Stimulated activated CD4-positive, alpha-beta T cell treated with anti-CD3 and anti-CD28 coated beads, Interleukin-12 subunit alpha, Interleukin-12 subunit beta, amount 100 ng/mL, for 4 hours (primary cell): ENCODE measurements around the gene MAP3K6.
"Not testable (repeated sequence)": the region's sequence is repeated elsewhere in the genome, so short reads cannot be mapped to it uniquely, and the experiment has no call there.

ENCODE experiments used
- DNase-seq: peaks from one replicate; pipeline ENCODE4 v3.0.0-alpha.2; 2020

MAP3K6 gene

GRCh38 chr1:27395441-27396195, 28.9 kb upstream of the MAP3K6 start:
- peak; percentile 67 for DNase-seq

DNA sequence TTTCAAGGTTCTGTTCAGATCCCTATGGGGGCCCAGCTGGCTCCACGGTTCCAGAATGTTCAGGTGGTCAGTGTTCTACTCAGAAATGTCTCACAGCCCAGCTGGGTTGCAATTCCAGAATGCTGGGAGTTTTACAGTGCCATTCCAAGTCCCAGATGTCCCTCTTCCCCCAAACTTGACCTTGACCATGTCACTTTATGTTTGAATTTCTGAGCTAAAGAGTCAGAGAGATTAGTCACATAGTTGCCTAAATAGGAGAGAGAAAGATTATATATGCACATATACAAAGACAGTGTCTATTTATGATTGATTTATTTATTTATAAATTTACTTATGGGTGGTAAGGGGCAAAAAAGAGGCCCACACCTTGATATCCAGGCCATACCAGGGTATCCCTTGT, 28.2 kb upstream of the MAP3K6 start:
- no peak for DNase-seq

- DNase-seq, result no peak
Measured at GRCh38 chr1:27394282-27394658, 27.5 kb upstream of the MAP3K6 start.

DNA sequence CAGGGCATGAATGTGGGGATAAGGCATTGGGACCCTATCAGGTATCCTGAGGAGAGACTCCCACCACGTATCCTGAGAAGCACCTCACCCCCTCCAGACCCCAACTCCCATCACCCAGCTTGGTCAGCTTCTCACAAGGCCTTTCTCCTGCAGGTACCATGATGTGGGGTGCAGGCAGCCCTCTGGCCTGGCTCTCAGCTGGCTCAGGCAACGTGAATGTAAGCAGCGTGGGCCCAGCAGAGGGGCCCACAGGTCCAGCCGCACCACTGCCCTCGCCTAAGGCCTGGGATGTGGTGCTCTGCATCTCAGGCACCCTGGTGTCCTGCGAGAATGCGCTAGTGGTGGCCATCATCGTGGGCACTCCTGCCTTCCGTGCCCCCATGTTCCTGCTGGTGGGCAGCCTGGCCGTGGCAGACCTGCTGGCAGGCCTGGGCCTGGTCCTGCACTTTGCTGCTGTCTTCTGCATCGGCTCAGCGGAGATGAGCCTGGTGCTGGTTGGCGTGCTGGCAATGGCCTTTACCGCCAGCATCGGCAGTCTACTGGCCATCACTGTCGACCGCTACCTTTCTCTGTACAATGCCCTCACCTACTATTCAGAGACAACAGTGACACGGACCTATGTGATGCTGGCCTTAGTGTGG, 27.0 kb upstream of the MAP3K6 start:
- DNase-seq, result no peak

DNA sequence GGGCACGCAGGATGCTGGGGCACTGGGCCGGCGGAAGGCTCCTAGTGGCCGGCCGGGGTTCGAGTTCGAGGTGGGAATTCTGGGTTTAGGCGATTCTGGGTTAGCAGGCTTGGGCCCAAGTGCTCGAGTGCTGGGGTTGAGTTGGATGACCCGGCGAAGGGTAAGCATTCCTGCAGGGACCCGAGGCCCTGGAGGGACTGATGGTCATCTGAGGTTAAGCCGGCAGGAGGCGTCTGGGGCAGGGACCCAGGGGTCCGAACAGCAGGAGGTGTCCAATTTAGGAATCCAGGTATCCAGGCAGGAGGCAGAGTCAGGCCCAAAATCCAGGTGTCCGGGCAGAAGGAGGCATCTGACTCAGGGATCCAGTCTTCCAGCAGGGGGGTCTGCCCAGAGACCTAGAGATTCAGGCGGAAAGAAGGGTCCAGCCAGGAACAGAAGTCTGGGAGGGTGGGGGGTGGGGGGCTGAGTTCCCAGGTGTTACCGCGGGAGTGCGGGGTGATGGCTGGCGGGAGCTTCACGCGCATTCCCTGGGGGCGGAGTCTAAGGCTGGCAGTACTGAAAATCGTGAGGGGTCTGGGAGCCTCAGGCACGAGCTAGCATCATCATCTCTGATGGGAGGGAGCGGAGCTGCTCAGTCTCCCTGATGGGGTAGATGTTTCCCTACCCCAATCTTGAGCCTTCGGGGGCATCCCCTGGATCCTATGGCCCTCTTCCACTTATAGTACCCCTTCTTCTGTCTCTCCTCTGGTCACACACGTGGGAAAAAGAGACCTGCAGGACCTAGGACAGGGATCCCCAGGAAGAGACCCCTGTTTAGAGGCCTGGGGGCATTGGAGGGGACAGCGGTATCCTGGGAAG, 26.2 kb upstream of the MAP3K6 start:
- DNase-seq, result no peak

- DNase-seq, result peak; percentile 94
Measured at GRCh38 chr1:27392096-27392777, 25.5 kb upstream of the MAP3K6 start, which contains the start of gene GPR3. TSS of gene GPR3 (plus strand) at chr1:27392622. CDS start at chr1:27393799, 1,177 bp downstream.

- DNase-seq, result no peak
Measured at GRCh38 chr1:27391511-27392095, 24.8 kb upstream of the MAP3K6 start.

DNA sequence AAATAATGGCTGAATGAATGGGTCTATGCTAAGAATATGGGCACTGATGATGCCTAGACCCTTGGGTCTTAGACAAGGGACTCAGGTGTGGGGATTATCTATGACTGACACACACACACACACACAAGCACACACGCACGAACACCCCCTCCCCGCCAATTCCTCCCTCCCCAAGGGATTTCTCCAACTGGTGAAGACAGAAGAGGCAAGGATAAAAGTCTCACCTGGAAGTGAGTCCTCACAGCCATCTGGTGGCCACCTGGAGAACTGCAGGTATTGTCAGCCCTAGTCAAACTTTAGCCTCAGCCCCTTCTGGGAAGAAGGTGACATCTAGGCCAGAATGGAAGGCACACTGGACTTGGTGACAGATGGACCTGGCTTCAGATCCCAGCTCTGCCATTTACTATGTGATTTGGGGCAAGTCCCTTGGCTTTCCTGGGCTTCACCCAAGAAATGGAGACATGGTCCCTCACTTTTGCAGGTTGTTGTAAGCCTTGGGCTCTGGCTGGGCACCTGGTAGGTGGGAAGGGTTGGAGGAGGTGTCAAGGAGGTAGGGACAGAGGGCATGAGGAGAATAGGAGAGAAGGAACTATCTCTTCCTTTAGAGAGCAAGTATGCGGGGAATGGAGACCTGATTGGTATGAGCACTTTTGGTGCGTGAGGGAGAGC, 21.7 kb upstream of the MAP3K6 start:
- peak; percentile 73 for DNase-seq

GRCh38 chr1:27384797-27385196, 18.0 kb upstream of the MAP3K6 start:
- not testable (repeated sequence) for DNase-seq

- no peak for DNase-seq
Measured at GRCh38 chr1:27383661-27384060, 16.9 kb upstream of the MAP3K6 start.

DNA sequence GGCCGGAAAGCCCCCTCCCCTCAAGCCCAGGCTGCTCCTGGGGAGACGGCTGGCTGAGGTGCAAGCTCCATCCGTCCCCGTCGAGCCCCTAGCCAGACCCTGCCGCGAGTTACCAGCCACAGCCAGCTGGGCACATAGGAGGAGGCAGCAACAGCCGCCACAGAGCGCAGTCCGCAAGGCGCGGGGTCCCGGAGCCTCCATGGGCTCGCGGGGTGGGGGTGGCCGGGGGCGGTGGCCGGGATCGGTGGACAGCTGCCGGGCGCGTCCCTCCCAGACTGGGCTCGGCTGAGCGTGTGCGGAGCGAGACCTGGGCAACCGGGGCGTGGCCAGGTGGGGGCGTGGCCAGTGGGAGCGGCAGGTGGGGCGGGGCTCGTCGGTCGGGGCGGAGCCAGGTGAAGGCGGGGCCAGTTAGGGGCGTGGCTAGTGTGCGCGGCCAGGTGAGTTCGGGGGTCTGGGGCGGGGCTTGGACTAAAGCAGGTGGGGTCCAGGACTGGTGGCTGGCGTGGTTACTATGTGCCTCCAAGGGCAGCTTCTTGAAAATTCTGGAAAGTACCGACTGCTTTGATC, 16.4 kb upstream of the MAP3K6 start, which contains the start of gene CD164L2:
CD164L2 (minus strand) TSS at position 295 of the 567 bp plus-strand sequence; CDS start at position 201, 94 bp downstream.
- DNase-seq, result peak; percentile 34

GRCh38 chr1:27381969-27382762, 15.4 kb upstream of the MAP3K6 start:
- no peak for DNase-seq

DNA sequence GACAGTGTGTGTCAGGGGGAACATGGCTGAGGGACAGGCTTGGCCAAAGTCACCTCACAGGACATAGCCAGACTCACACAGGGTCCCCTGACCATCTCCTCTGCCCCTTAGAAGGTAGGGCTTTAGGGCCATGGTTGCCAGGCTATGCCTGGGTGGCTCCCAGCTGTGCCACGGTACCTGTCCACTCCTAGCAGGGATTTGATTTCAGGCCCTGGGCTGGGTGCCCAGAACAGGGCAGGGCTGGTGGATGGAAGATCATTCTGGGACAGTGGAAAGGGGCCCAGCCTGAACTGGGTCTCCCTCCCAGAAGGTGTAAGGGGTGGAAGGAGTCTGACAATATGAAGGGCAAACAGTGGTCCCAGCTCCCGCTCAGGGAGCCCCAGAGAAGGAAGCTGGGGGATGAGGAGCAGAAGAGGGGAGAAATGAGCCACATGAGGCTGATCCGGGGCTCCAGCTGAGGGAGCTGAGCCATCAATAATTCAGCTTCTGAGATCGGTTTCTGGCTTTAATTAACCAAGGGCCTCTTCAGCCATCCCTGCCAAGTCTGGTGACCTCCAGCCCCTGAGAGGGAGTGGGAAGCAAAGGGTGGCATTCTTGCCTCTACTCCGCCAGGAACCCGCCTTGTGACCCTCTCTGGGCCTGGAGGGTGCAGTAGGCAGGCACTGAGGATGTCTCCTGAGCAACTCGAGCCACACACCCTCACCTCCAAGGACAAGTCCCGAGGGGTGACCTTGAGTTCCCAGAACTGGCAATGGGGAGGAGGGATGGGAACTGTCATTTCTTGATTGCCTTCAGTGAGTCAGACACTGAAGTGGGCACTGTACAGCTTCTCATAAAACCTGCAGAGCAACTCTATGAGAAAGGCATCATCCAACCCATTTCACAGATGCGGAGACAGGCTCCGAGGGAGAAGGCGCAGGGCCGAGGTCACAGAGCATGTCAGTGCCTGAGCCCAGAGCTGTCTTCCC, 14.3 kb upstream of the MAP3K6 start:
- no peak for DNase-seq

- DNase-seq, result no peak
Measured at GRCh38 chr1:27380224-27380623, 13.5 kb upstream of the MAP3K6 start.

DNA sequence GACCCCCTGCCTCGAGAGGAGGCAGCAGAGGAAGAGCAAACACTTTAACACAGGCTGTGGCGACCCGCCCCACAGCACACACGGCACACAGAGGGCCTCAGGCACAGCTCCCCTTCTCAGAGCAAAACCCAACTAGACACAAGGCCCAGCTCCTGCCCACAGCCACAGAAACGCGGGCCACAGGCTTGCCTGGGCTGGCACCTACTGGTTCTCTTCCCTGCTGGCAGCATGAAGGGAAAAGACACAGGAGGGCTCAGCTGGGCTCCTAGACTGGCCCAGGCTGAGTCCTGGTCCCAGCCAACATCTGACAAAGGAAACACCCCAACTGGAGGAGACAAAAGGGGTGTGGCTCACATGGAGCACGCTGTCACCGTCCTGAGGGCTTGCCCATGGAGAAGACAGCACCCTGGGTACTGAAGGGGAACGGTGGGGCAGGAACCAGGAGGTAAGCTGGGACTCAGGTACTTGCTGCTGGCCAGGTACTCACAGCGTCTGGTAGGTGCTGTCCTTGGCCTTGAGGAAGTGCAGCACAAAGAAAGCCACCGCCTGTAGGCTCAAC, 12.9 kb upstream of the MAP3K6 start:
- no peak for DNase-seq

DNA sequence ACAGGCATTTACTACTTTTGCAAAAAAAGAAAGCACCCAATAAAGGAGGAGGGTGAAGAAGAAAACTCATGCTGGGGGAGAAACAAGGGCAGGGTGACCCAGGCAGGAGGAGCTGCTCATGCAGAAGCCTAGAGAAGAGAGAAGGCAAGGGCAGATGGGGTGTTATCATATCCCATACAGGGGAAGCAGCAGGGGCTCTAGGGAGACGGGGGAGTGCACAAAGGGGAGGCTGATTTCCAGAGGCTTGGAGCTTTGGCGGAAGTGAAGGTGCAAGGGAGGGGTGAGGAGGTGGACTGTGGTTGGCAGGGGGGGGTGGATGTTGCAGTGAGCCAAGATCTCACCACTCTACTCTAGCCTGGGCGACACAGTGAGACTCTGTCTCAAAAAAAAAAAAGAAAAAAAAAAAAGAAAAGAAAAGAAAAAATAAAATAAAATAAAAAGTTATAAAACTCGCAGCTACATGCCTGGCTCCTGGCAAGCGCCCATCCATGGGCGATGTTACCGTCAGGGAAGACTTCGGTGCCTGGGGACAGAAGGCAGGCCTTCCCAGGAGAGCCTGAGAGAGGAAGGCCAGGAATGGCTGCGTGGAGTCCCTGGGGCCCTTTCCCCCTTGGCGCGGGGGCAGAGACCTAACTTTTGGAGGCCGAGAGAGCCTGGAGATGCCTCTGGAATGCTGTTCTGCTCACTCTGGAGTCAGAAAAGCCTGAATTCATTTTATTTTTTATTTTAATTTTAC, 11.2 kb upstream of the MAP3K6 start:
- DNase-seq, result no peak

GRCh38 chr1:27374362-27375086, 7.8 kb upstream of the MAP3K6 start, which contains the start of gene FCN3:
TSS of gene FCN3 (minus strand) at chr1:27374824. CDS start at chr1:27374818, 6 bp downstream.
- no peak for DNase-seq
